Measurements from ENCODE around the gene CCDC188. TPM values are rescaled to one million over a fixed set of nuclear protein-coding genes. Genes with fewer than 3 reads are reported as not detected.

The CCDC188 gene
- total RNA-seq, 2 experiments from 2014 or later = not detected

DNA sequence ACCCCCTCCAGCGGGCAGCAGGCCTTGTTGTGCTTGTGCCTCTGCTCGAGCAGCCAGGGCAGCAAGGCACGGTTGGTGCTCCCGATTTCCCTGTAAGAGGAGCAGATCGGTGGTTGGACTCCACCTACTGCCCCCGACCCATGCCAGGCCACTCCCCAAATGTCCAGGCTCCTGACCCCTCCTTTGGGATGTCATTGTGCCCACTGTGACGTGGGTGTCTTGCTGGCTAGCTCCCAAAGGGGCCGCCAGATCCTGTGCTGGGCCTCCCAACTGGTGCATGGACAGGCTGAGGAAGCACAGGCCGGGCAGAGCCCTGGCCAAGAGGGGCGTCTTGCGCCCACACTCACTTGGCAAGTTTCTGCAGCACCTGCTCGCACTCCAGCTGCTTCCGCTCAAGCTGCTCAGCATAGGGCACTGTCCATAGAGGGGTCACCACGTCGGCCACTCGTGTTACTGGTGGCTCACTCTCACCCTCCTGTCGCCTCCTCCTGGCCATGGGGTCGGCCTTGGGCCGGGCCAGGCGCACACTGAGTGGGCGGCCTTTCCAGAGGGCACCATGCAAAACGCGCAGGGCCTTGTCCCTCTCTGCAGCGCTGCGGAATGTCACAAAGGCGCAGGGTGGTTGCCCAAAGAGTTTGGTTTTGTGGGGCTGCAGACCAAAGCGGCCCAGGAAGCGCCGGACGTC, 35.0 kb downstream of the CCDC188 start, which contains the start of gene RANBP1:
TSS of gene RANBP1 (plus strand) at position 414 of the 685 bp plus-strand sequence. CDS start at position 495, 81 bp downstream.
- intact Hi-C loops (cut with micrococcal nuclease; ENCODE audit: unreplicated experiment) = no loop called here
- H3K9me2 ChIP-seq (ENCODE audit: insufficient read depth, low read length) = no peaks in the 10 kb centered on the region
- H3K9me3 ChIP-seq (ENCODE audit: low read length) = no peaks in the 10 kb centered on the region
- H4K20me1 ChIP-seq (ENCODE audit: insufficient read depth, low read length) = peaks cover 9% of the 10 kb centered on the region; the same call in 1 of the 2 replicates
- peak within 1 kb of the TSS; percentile 98 for H3K4me3 ChIP-seq (ENCODE audit: low read depth, low read length, poor library complexity, severe bottlenecking)
- H3K36me3 ChIP-seq (ENCODE audit: insufficient read depth, low read length) = peaks cover 84% of the 10 kb centered on the region
- peaks cover 44% of the 10 kb centered on the region for H3K4me1 ChIP-seq (ENCODE audit: insufficient read depth, low read length, poor library complexity, severe bottlenecking)
- ChIA-PET POLR2A (interaction anchor here (0.5 to 1.0 kb wide), 2 partner anchors 25 to 160 kb away, joined by 3 read pairs; no protein-coding TSS in a partner anchor), CTCF (ENCODE audit: unreplicated experiment) (no interaction called here)
- peaks cover 52% of the 10 kb centered on the region for H3K79me2 ChIP-seq (ENCODE audit: insufficient read depth, low read depth, low read length)
- no peak for TF ChIP-seq EZH2phosphoT487 (IDR thresholded peaks at IDR 0.05; ENCODE audit: borderline replicate concordance, low read depth, low read length)
- TF ChIP-seq, protein P1, sequence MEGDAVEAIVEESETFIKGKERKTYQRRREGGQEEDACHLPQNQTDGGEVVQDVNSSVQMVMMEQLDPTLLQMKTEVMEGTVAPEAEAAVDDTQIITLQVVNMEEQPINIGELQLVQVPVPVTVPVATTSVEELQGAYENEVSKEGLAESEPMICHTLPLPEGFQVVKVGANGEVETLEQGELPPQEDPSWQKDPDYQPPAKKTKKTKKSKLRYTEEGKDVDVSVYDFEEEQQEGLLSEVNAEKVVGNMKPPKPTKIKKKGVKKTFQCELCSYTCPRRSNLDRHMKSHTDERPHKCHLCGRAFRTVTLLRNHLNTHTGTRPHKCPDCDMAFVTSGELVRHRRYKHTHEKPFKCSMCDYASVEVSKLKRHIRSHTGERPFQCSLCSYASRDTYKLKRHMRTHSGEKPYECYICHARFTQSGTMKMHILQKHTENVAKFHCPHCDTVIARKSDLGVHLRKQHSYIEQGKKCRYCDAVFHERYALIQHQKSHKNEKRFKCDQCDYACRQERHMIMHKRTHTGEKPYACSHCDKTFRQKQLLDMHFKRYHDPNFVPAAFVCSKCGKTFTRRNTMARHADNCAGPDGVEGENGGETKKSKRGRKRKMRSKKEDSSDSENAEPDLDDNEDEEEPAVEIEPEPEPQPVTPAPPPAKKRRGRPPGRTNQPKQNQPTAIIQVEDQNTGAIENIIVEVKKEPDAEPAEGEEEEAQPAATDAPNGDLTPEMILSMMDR (conservative IDR thresholded peaks at IDR 0.05; ENCODE audit: low read length) = no peak
- H3K27ac ChIP-seq (ENCODE audit: low read depth, low read length, poor library complexity, severe bottlenecking) = peak within 1 kb of the TSS; percentile 63
- H2AFZ ChIP-seq (ENCODE audit: low read length) = peak within 1 kb of the TSS; percentile 9; the same call in 1 of the 2 replicates
- no TSS peak for BruUV-seq (replicated peaks)
- peak within 1 kb of the TSS; percentile 74 for H3K4me2 ChIP-seq (ENCODE audit: low read length)
- no peak for DNase-seq (ENCODE audit: low spot score)

- Histone ChIP-seq H3K79me2 (ENCODE audit: insufficient read depth, low read depth, low read length) (peaks cover 42% of the 10 kb centered on the region), H3K4me1 (ENCODE audit: insufficient read depth, low read length, poor library complexity, severe bottlenecking) (peaks cover 44% of the 10 kb centered on the region), H3K4me2 (ENCODE audit: low read length) (peak overlapping the region; percentile 74), H2AFZ (ENCODE audit: low read length) (no peak overlapping the region), H3K9me3 (ENCODE audit: low read length) (no peaks in the 10 kb centered on the region), H3K36me3 (ENCODE audit: insufficient read depth, low read length) (peaks cover 84% of the 10 kb centered on the region), H3K27ac (ENCODE audit: low read depth, low read length, poor library complexity, severe bottlenecking) (no peak overlapping the region), H3K9me2 (ENCODE audit: insufficient read depth, low read length) (no peaks in the 10 kb centered on the region), H4K20me1 (ENCODE audit: insufficient read depth, low read length) (0 out of 2 replicates have a peak, but pooled peaks cover under 1% of the 10 kb centered on the region), H3K4me3 (ENCODE audit: low read depth, low read length, poor library complexity, severe bottlenecking) (peak overlapping the region; percentile 98)
- TF ChIP-seq, protein P1 (conservative IDR thresholded peaks at IDR 0.05; ENCODE audit: low read length) = no peak
- TF ChIP-seq EZH2phosphoT487 (IDR thresholded peaks at IDR 0.05; ENCODE audit: borderline replicate concordance, low read depth, low read length) = no peak
- POLR2A ChIA-PET = no interaction called here
- CTCF ChIA-PET (ENCODE audit: unreplicated experiment) = no interaction called here
- BruUV-seq (replicated peaks) = no TSS peak
- intact Hi-C loops (cut with micrococcal nuclease; ENCODE audit: unreplicated experiment) = no loop called here
- no peak for DNase-seq (ENCODE audit: low spot score)
These were observed 36.1 kb downstream of the CCDC188 start for GRCh38 chr22:20114506-20115475.

Data from OCI-LY7 (cell line).